ENCODE data around the gene PELI3.

GRCh38 chr11:66421492-66422205 is 45.1 kb upstream of the PELI3 start:
- TF ChIP-seq CTCF (conservative IDR thresholded peaks at IDR 0.05; ENCODE audit: low read depth, low read length), result no peak
- TF ChIP-seq EZH2 (IDR thresholded peaks at IDR 0.05; ENCODE audit: low read length, unreplicated experiment), result no peak
- TF ChIP-seq EZH2phosphoT487 (IDR thresholded peaks at IDR 0.05; ENCODE audit: borderline replicate concordance, low read length), result no peak
